Adrenal gland (tissue), 12 donors: ENCODE measurements around the gene SDCCAG8. TPM values are rescaled to one million over a fixed set of nuclear protein-coding genes. Genes with fewer than 3 reads are reported as not detected.

Experiments
- DNase-seq, 7 donors: peaks; one replicate each; pipeline ENCODE4 v3.0.0-alpha.2; 2019 to 2020
- H3K27ac ChIP-seq, 5 donors: fragments of 200-600 bp; sonication (generic) in 4 of 5; 1 replicate in 3 of 5; 2 replicates in 2 of 5; pipeline versions ENCODE4 v1.5.1 to v1.8.0; 2016 to 2020; ENCODE audit warnings: mild to moderate bottlenecking in 1 of 5
- H3K27me3 ChIP-seq: fragments of 200-600 bp; 2 replicates; pipeline ENCODE4 v1.8.0; 2021
- H3K36me3 ChIP-seq, 2 donors: fragments of 200-600 bp; replicated peaks in 1 of 2; 1 replicate in 1 of 2; 2 replicates in 1 of 2; pipeline versions ENCODE4 v1.5.1 to v1.8.0; 2018 to 2022
- H3K4me1 ChIP-seq, 2 donors: fragments of 200-600 bp; replicated peaks in 1 of 2; 1 replicate in 1 of 2; 2 replicates in 1 of 2; pipeline versions ENCODE4 v1.5.1 to v1.8.0; 2018 to 2021
- H3K4me3 ChIP-seq, 4 donors: fragments of 200-600 bp; sonication (generic) in 3 of 4; one replicate each; pipeline ENCODE4 v1.5.1; 2016 to 2018
- H3K9me3 ChIP-seq, 3 donors: fragments of 200-600 bp; sonication (generic) in 1 of 3; replicated peaks in 1 of 3; 1 replicate in 2 of 3; 2 replicates in 1 of 3; pipeline versions ENCODE4 v1.5.1 to v1.8.0; 2016 to 2021
- POLR2A ChIP-seq, 2 donors: fragments of 450-650 bp; IDR thresholded peaks; one replicate each; pipeline ENCODE4 v1.6.1; 2017; ENCODE audit warnings: antibody characterized with exemption in 2 of 2, mild to moderate bottlenecking in 2 of 2, moderate library complexity in 1 of 2
- WGBS, 4 donors: extraction: QIAGEN DNeasy Blood & Tissue Kit in 2 of 4; methylation state at CpG; one replicate each; pipeline versions ENCODE4 v1.1.5 to v1.1.7; 2013 to 2017; 5-methylcytosine and 5-hydroxymethylcytosine counted together
- intact Hi-C, 2 donors: fragments of 100-400 bp; cut with DNase I; formaldehyde crosslinking; loops; one replicate each; pipeline versions ENCODE4 v1.14.1 to v1.15.0; 2022 to 2023
- polyA plus RNA-seq, 3 donors: library from polyadenylated mRNA; stranded (reverse); fragments of 200-250 nt in 2 of 3; fragments of 350-450 nt in 1 of 3; fragmentation: Illumina TruSeq in 1 of 3; extraction: RNeasy Lipid Tissue Mini Kit (QIAGEN cat#74804) in 1 of 3; gene quantifications; one replicate each; pipeline ENCODE4 v1.2.3, GENCODE V29; 2013 to 2014
- total RNA-seq, 9 donors: library from RNA; depleted of rRNA in 4 of 9; stranded (reverse); fragments of >200 nt in 4 of 9; fragments of 120-200 nt in 1 of 9; fragmentation: NEBNext Ultra II Directional in 1 of 9; extraction: Animal tissue kit (Norgen Biotek cat#: 25700) in 1 of 9; gene quantifications; one replicate each; pipeline versions ENCODE4 v1.1.0 to v1.2.4, GENCODE V29; 2013 to 2023
- TF ChIP-seq, protein P1 (sequence below), 6 experiments: fragments of 450-650 bp in 4 of 6; fragments of 200-600 bp in 2 of 6; sonication (generic) in 1 of 6; IDR thresholded peaks; 1 replicate in 5 of 6; 2 replicates in 1 of 6; pipeline versions ENCODE4 v1.5.1 to v1.8.0; 2016 to 2021; ENCODE audit warnings: antibody characterized with exemption in 6 of 6, mild to moderate bottlenecking in 2 of 6, moderate library complexity in 1 of 6
- donor health status: healthy with polysubstance abuse.
- donor health status: Bipolar disorder and iron deficiency.
- donor health status: DM: yes; HTN: yes; CAD: no.
- donor health status: DM: no; HTN: no; CAD: no.
- donor health status: DM: no; HTN: no; CAD: no.
- donor health status: DM: yes; HTN: yes; CAD: no.

The SDCCAG8 gene
- total and polyA plus RNA-seq, 12 donors, result 22.5 to 60.9 (median 44.1) TPM

DNA sequence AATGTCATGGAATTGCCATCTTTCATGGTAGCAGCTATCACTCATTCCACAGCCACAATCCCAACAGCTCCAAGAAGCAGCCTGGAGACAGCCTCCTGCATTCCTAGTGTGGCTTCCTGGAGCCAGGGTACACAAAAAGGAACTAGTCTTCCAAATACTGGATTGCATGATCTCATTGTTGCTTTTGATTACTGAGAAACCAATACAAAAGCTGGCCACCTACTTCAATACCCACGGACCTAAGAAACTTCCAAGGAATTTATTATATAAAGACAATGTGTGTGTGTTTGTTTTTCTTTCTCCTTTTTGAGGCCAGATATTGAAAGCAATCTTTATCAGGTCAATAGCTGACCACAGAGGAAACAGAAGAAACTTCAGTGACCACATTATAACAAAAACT, 26.3 kb upstream of the SDCCAG8 start:
- Histone ChIP-seq H3K27ac (no peak overlapping the region), H3K4me3 (no peak overlapping the region), H3K27me3 (no peaks in the 10 kb centered on the region), H3K9me3 (peaks cover 0 to 14% (median 9%) of the 10 kb centered on the region in 3 donors), H3K36me3 (no peaks in the 10 kb centered on the region), H3K4me1 (peaks cover 0 to 7% of the 10 kb centered on the region in 2 donors)
- intact Hi-C loops, result no loop called here
- DNase-seq, result no peak
- TF ChIP-seq, protein P1, sequence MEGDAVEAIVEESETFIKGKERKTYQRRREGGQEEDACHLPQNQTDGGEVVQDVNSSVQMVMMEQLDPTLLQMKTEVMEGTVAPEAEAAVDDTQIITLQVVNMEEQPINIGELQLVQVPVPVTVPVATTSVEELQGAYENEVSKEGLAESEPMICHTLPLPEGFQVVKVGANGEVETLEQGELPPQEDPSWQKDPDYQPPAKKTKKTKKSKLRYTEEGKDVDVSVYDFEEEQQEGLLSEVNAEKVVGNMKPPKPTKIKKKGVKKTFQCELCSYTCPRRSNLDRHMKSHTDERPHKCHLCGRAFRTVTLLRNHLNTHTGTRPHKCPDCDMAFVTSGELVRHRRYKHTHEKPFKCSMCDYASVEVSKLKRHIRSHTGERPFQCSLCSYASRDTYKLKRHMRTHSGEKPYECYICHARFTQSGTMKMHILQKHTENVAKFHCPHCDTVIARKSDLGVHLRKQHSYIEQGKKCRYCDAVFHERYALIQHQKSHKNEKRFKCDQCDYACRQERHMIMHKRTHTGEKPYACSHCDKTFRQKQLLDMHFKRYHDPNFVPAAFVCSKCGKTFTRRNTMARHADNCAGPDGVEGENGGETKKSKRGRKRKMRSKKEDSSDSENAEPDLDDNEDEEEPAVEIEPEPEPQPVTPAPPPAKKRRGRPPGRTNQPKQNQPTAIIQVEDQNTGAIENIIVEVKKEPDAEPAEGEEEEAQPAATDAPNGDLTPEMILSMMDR (IDR thresholded peaks at IDR 0.05), result no peak
- no peak for TF ChIP-seq POLR2A (IDR thresholded peaks at IDR 0.05)
- WGBS, 4 donors, result 95 to 100% (median 100%) methylated on average over 1 of the region's 1 CpG

GRCh38 chr1:243230914-243231313, 24.9 kb upstream of the SDCCAG8 start:
- TF ChIP-seq, protein P1 (IDR thresholded peaks at IDR 0.05), result no peak
- no peak for TF ChIP-seq POLR2A (IDR thresholded peaks at IDR 0.05)
- DNase-seq, result no peak
- no peak overlapping the region for H3K27ac ChIP-seq
- peaks cover 2 to 21% of the 10 kb centered on the region in 2 donors for H3K4me1 ChIP-seq
- no peaks in the 10 kb centered on the region for H3K27me3 ChIP-seq
- H3K36me3 ChIP-seq, result no peaks in the 10 kb centered on the region
- intact Hi-C loops, result no loop called here
- H3K9me3 ChIP-seq, result peaks cover 0 to 14% (median 9%) of the 10 kb centered on the region in 3 donors
- no peak overlapping the region for H3K4me3 ChIP-seq

DNA sequence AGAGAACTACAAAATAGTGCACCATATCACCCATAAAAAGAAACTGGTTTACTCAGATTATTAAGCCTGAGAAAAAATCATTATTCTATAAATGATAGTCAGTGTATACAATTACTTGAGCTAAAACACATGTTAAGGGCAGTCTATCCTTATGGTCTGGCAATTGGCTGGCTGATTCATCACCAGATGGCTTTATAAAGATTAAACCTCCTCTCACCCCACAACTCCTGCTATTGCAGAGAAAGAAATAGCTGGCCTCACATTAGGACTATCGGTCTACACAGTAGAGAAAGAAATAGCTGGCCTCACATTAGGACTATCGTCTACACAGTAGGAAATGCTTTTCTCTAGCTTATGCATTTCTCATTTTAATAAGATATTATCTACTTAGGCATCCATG, 21.9 kb upstream of the SDCCAG8 start:
- Histone ChIP-seq H3K9me3 (peaks cover 0 to 14% (median 9%) of the 10 kb centered on the region in 3 donors), H3K4me3 (no peak overlapping the region), H3K36me3 (no peaks in the 10 kb centered on the region), H3K4me1 (peaks cover 20 to 37% of the 10 kb centered on the region in 2 donors), H3K27ac (no peak overlapping the region), H3K27me3 (no peaks in the 10 kb centered on the region)
- intact Hi-C loops, result no loop called here
- TF ChIP-seq, protein P1 (IDR thresholded peaks at IDR 0.05), result no peak
- no peak for TF ChIP-seq POLR2A (IDR thresholded peaks at IDR 0.05)
- 92 to 99% (median 94%) methylated on average over 2 of the region's 2 CpGs for WGBS, 4 donors
- no peak for DNase-seq

- H3K27ac ChIP-seq, result no peak overlapping the region
- no peaks in the 10 kb centered on the region for H3K27me3 ChIP-seq
- no peak for DNase-seq
- no peaks in the 10 kb centered on the region for H3K36me3 ChIP-seq
- WGBS, 4 donors, result 74 to 83% (median 78%) methylated on average over 4 of the region's 4 CpGs
- TF ChIP-seq, protein P1 (IDR thresholded peaks at IDR 0.05), result no peak
- no peak for TF ChIP-seq POLR2A (IDR thresholded peaks at IDR 0.05)
- peaks cover 27 to 45% of the 10 kb centered on the region in 2 donors for H3K4me1 ChIP-seq
- H3K9me3 ChIP-seq, result peaks cover 0 to 13% (median 4%) of the 10 kb centered on the region in 3 donors
- intact Hi-C loops, result no loop called here
- no peak overlapping the region for H3K4me3 ChIP-seq
These were observed 20.7 kb upstream of the SDCCAG8 start for GRCh38 chr1:243234978-243235647.
